Liver (tissue), 9 donors: ENCODE data around the gene ABCB1. TPM values are rescaled to one million over a fixed set of nuclear protein-coding genes. Genes with fewer than 3 reads are reported as not detected.

Experiments
- DNase-seq: peaks from one replicate; pipeline ENCODE4 v3.0.0-alpha.2; 2017; ENCODE audit warnings: low spot score
- H3K27ac ChIP-seq, 2 donors: one replicate each; pipeline ENCODE4 v1.7.0; 2013; ENCODE audit warnings: inconsistent platforms in 2 of 2, low read length in 2 of 2, control low read depth in 1 of 2, low read depth in 1 of 2, mild to moderate bottlenecking in 1 of 2
- H3K27me3 ChIP-seq, 4 donors: one replicate each; pipeline versions ENCODE4 v1.6.1 to v1.7.0; 2013; ENCODE audit warnings: low read length in 3 of 4, inconsistent platforms in 1 of 4, mild to moderate bottlenecking in 1 of 4, moderate library complexity in 1 of 4; ENCODE audit not compliant: control insufficient read depth in 4 of 4, insufficient read depth in 4 of 4
- H3K36me3 ChIP-seq, 4 donors: one replicate each; pipeline versions ENCODE4 v1.6.1 to v1.7.0; 2013; ENCODE audit warnings: low read length in 3 of 4, mild to moderate bottlenecking in 3 of 4, low read depth in 1 of 4, moderate library complexity in 1 of 4; ENCODE audit not compliant: control insufficient read depth in 4 of 4, insufficient read depth in 3 of 4
- H3K4me1 ChIP-seq, 4 donors: one replicate each; pipeline versions ENCODE4 v1.6.1 to v1.7.0; 2013; ENCODE audit warnings: low read length in 3 of 4, mild to moderate bottlenecking in 3 of 4, moderate library complexity in 1 of 4; ENCODE audit not compliant: control insufficient read depth in 4 of 4, insufficient read depth in 4 of 4
- H3K4me3 ChIP-seq, 3 donors: one replicate each; pipeline versions ENCODE4 v1.6.1 to v1.7.0; 2013; ENCODE audit warnings: low read length in 3 of 3, control low read depth in 1 of 3, low read depth in 1 of 3, mild to moderate bottlenecking in 1 of 3
- H3K9ac ChIP-seq, 2 donors: one replicate each; pipeline ENCODE4 v1.7.0; 2013; ENCODE audit warnings: low read length in 2 of 2, mild to moderate bottlenecking in 2 of 2, moderate library complexity in 2 of 2, control low read depth in 1 of 2, low read depth in 1 of 2
- H3K9me3 ChIP-seq, 4 donors: one replicate each; pipeline versions ENCODE4 v1.6.1 to v1.7.0; 2013; ENCODE audit warnings: low read length in 3 of 4; ENCODE audit not compliant: control insufficient read depth in 4 of 4
- FOXA1 ChIP-seq: IDR thresholded peaks from 2 replicates; pipeline ENCODE4 v1.6.1; 2016; ENCODE audit warnings: antibody characterized with exemption
- FOXA2 ChIP-seq: IDR thresholded peaks from 2 replicates; pipeline ENCODE4 v1.6.1; 2016; ENCODE audit warnings: antibody characterized with exemption
- GABPA ChIP-seq, 2 donors: IDR thresholded peaks in 1 of 2; conservative IDR thresholded peaks in 1 of 2; 2 replicates each; pipeline ENCODE4 v1.6.1; 2016; ENCODE audit warnings: antibody characterized with exemption in 2 of 2, mild to moderate bottlenecking in 1 of 2, moderate library complexity in 1 of 2
- HNF4A ChIP-seq, 2 donors: conservative IDR thresholded peaks; 2 replicates each; pipeline ENCODE4 v1.6.1; 2016; ENCODE audit warnings: antibody characterized with exemption in 2 of 2, mild to moderate bottlenecking in 2 of 2
- HNF4G ChIP-seq: IDR thresholded peaks from 2 replicates; pipeline ENCODE4 v1.6.1; 2016; ENCODE audit warnings: antibody characterized with exemption
- JUND ChIP-seq, 2 donors: IDR thresholded peaks; 2 replicates each; pipeline ENCODE4 v1.6.1; 2016; ENCODE audit warnings: antibody characterized with exemption in 2 of 2
- RAD21 ChIP-seq, 2 donors: IDR thresholded peaks; 2 replicates each; pipeline ENCODE4 v1.6.1; 2016; ENCODE audit warnings: antibody characterized with exemption in 2 of 2, mild to moderate bottlenecking in 2 of 2
- RXRA ChIP-seq, 2 donors: IDR thresholded peaks; 2 replicates each; pipeline ENCODE4 v1.6.1; 2017 to 2018; ENCODE audit warnings: antibody characterized with exemption in 2 of 2, mild to moderate bottlenecking in 1 of 2
- SP1 ChIP-seq: IDR thresholded peaks from 2 replicates; pipeline ENCODE4 v1.6.1; 2018; ENCODE audit warnings: antibody characterized with exemption, mild to moderate bottlenecking
- WGBS: extraction: QIAGEN DNeasy Blood & Tissue Kit; methylation state at CpG from one replicate; pipeline ENCODE4 v1.1.7; 2013; 5-methylcytosine and 5-hydroxymethylcytosine counted together
- polyA plus RNA-seq, 2 donors: library from polyadenylated mRNA; stranded (reverse) in 1 of 2; unstranded in 1 of 2; fragments of 200-250 nt in 1 of 2; fragments of >200 nt in 1 of 2; fragmentation: Nextera tagmentation in 1 of 2; extraction: Ambion mirVana in 1 of 2; gene quantifications; one replicate each; pipeline versions ENCODE4 v1.2.1 to v1.2.3, GENCODE V29; 2013 to 2015
- total RNA-seq, 2 donors: library from RNA; depleted of rRNA; stranded (reverse); fragments of >200 nt; gene quantifications; one replicate each; pipeline ENCODE4 v1.2.3, GENCODE V29; 2014
- TF ChIP-seq, protein P1 (sequence below): IDR thresholded peaks from 2 replicates; pipeline ENCODE4 v1.6.1; 2016; ENCODE audit warnings: antibody characterized with exemption
- TF ChIP-seq, protein P2 (sequence below): IDR thresholded peaks from 2 replicates; pipeline ENCODE4 v1.6.1; 2016; ENCODE audit warnings: antibody characterized with exemption, mild to moderate bottlenecking
- TF ChIP-seq, protein P3 (sequence below): IDR thresholded peaks from 2 replicates; pipeline ENCODE4 v1.6.1; 2016; ENCODE audit warnings: antibody characterized with exemption
- donor health status: healthy.
- donor health status: healthy.
- donor health status: healthy.
- donor health status: healthy.
- donor health status: healthy.

ABCB1 gene
- total and polyA plus RNA-seq, 4 donors, result 11.9 to 53.2 (median 21.0) TPM

DNA sequence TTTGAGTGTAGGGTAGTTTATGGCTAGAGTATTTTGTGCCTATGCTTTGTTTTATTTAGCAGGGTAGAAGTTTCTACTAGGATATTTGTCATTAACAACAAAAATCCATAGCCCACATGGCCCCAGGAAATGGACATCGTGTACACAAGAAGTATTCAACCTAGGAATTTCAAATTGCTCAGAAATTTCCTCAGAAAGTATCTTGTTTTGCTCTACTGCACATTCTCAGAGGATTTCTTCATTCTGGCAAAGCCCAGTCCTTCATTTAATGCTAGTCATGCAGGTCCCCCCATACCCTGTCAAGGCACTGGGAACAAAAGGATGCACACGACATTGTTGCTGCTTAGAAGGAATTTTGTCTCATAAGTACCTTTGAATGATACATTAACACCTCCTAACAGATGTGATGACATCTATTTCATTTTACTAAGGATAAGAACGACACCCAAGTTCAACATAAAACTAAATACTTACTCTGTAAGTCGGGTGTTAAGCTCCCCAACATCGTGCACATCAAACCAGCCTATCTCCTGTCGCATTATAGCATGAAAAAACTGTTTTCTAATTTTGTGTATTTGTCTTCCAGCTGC lies 34.3 kb downstream of the ABCB1 start:
- DNase-seq, result no peak
- no peak overlapping the region for H3K4me3 ChIP-seq
- 84% methylated on average over 6 of the region's 6 CpGs for WGBS
- peaks cover 8 to 47% (median 30%) of the 10 kb centered on the region in 4 donors for H3K4me1 ChIP-seq
- H3K27me3 ChIP-seq, result no peaks in the 10 kb centered on the region
- no peaks in the 10 kb centered on the region for H3K9me3 ChIP-seq
- peaks cover 0 to 3% (median 0%) of the 10 kb centered on the region in 4 donors for H3K36me3 ChIP-seq
- TF ChIP-seq, protein P1, sequence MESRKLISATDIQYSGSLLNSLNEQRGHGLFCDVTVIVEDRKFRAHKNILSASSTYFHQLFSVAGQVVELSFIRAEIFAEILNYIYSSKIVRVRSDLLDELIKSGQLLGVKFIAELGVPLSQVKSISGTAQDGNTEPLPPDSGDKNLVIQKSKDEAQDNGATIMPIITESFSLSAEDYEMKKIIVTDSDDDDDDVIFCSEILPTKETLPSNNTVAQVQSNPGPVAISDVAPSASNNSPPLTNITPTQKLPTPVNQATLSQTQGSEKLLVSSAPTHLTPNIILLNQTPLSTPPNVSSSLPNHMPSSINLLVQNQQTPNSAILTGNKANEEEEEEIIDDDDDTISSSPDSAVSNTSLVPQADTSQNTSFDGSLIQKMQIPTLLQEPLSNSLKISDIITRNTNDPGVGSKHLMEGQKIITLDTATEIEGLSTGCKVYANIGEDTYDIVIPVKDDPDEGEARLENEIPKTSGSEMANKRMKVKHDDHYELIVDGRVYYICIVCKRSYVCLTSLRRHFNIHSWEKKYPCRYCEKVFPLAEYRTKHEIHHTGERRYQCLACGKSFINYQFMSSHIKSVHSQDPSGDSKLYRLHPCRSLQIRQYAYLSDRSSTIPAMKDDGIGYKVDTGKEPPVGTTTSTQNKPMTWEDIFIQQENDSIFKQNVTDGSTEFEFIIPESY, result no peak
- no peak for TF ChIP-seq GABPA (IDR thresholded peaks at IDR 0.05 in 1 of 2, conservative IDR thresholded peaks at IDR 0.05 in 1 of 2)
- no peak overlapping the region for H3K9ac ChIP-seq
- no peak overlapping the region for H3K27ac ChIP-seq

DNA sequence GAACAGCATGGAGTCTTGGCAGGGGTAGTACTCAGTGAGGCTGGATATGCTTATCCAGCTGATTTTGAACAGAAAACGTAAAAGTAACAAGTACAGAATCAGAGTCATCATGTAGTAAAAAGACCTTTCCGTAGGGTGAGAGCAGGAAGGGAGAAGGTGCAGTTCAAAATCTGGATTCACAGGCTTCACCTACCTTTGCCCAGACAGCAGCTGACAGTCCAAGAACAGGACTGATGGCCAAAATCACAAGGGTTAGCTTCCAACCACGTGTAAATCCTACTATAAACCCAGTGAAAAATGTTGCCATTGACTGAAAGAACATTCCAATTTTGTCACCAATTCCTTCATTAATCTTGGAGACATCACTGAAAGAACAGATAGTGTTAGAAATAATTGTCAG lies 34.8 kb downstream of the ABCB1 start:
- H3K9me3 ChIP-seq, result no peaks in the 10 kb centered on the region
- 25% methylated on average over 3 of the region's 3 CpGs for WGBS
- H3K27ac ChIP-seq, result peak overlapping the region in 1 of 2 donors; percentile 28
- TF ChIP-seq, protein P2, sequence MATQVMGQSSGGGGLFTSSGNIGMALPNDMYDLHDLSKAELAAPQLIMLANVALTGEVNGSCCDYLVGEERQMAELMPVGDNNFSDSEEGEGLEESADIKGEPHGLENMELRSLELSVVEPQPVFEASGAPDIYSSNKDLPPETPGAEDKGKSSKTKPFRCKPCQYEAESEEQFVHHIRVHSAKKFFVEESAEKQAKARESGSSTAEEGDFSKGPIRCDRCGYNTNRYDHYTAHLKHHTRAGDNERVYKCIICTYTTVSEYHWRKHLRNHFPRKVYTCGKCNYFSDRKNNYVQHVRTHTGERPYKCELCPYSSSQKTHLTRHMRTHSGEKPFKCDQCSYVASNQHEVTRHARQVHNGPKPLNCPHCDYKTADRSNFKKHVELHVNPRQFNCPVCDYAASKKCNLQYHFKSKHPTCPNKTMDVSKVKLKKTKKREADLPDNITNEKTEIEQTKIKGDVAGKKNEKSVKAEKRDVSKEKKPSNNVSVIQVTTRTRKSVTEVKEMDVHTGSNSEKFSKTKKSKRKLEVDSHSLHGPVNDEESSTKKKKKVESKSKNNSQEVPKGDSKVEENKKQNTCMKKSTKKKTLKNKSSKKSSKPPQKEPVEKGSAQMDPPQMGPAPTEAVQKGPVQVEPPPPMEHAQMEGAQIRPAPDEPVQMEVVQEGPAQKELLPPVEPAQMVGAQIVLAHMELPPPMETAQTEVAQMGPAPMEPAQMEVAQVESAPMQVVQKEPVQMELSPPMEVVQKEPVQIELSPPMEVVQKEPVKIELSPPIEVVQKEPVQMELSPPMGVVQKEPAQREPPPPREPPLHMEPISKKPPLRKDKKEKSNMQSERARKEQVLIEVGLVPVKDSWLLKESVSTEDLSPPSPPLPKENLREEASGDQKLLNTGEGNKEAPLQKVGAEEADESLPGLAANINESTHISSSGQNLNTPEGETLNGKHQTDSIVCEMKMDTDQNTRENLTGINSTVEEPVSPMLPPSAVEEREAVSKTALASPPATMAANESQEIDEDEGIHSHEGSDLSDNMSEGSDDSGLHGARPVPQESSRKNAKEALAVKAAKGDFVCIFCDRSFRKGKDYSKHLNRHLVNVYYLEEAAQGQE, result no peak
- TF ChIP-seq SP1 (no peak), FOXA1 (no peak), RXRA (IDR thresholded peaks at IDR 0.05) (peak in 1 of 2 donors; percentile 15), HNF4A (conservative IDR thresholded peaks at IDR 0.05) (peak; percentile 18 to 60)
- TF ChIP-seq, protein P3, sequence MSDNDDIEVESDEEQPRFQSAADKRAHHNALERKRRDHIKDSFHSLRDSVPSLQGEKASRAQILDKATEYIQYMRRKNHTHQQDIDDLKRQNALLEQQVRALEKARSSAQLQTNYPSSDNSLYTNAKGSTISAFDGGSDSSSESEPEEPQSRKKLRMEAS, result no peak
- no peak for DNase-seq
- peaks cover 0 to 3% (median 0%) of the 10 kb centered on the region in 4 donors for H3K36me3 ChIP-seq
- H3K4me3 ChIP-seq, result peak overlapping the region in 1 of 3 donors; percentile 1
- no peak overlapping the region for H3K9ac ChIP-seq
- peaks cover 8 to 47% (median 30%) of the 10 kb centered on the region in 4 donors for H3K4me1 ChIP-seq
- no peaks in the 10 kb centered on the region for H3K27me3 ChIP-seq

DNA sequence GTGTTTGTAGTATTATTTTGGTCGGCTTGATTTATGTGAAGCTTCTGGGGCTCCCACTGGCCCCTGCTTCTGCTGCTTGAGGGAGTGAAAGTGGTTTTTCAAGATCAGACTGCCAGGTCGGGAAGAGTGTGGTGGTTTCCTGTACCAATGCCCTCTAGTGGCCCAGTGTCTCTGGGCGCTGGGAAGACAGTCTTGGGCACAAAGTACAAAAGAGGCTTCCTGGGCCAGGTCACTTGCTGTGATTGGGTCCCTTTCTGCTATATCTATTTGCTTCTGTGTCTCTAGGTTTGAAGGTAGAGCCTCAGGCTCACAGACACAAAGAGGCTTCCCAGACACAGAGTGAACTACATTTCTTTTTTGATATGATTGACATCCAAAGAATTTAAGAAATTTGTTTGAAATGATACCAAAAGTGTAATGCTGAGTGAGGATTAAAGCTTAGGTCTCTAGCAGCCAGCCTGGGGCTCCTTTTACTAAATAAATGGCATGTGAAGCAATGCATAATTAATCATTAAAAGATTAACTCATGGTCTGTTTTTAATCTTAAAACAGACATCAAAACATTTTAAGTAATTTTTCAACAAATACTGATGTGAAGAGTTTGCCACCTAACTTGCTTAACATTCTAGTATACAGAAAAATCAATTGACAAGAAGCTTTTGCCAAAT lies 36.3 kb downstream of the ABCB1 start:
- no peaks in the 10 kb centered on the region for H3K27me3 ChIP-seq
- peak overlapping the region; percentile 14 to 62 for H3K9ac ChIP-seq
- H3K27ac ChIP-seq, result peak overlapping the region; percentile 52 to 79
- peak overlapping the region in 2 of 3 donors; percentile 9 to 26 for H3K4me3 ChIP-seq
- DNase-seq, result no peak
- no peaks in the 10 kb centered on the region for H3K9me3 ChIP-seq
- H3K36me3 ChIP-seq, result peaks cover 0 to 3% (median 0%) of the 10 kb centered on the region in 4 donors
- WGBS, result 10% methylated on average over 3 of the region's 3 CpGs
- H3K4me1 ChIP-seq, result peaks cover 8 to 41% (median 25%) of the 10 kb centered on the region in 4 donors
- TF ChIP-seq RXRA (IDR thresholded peaks at IDR 0.05) (peak; percentile 26 to 57), JUND (IDR thresholded peaks at IDR 0.05) (peak in 1 of 2 donors; percentile 52), FOXA2 (no peak), RAD21 (IDR thresholded peaks at IDR 0.05) (peak; percentile 28 to 59), SP1 (peak; percentile 31), HNF4G (peak; percentile 58), HNF4A (conservative IDR thresholded peaks at IDR 0.05) (peak; percentile 68 to 76), FOXA1 (no peak)
- TF ChIP-seq, protein P3, result no peak
- TF ChIP-seq, protein P2, result no peak
- TF ChIP-seq, protein P1, result peak; percentile 9
